ENCODE results near the gene DDR2.
"Not testable (repeated sequence)": the region's sequence is repeated elsewhere in the genome, so short reads cannot be mapped to it uniquely, and the experiment has no call there.

The DDR2 gene

GRCh38 chr1:162632217-162632666 is at the start of gene DDR2:
Gene DDR2, plus strand, starts transcription at chr1:162632464. Its CDS starts 86,600 bp downstream, at chr1:162719064.
- peak; percentile 90 for DNase-seq (ENCODE audit: low read depth, low spot score)

GRCh38 chr1:162582901-162583300 is 49.4 kb upstream of the DDR2 start:
- not testable (repeated sequence) for DNase-seq (ENCODE audit: low read depth, low spot score)

- DNase-seq (ENCODE audit: low read depth, low spot score) = not testable (repeated sequence)
Measured at GRCh38 chr1:162585101-162585500, 47.2 kb upstream of the DDR2 start.

GRCh38 chr1:162587347-162587746 is 44.9 kb upstream of the DDR2 start:
- no peak for DNase-seq (ENCODE audit: low read depth, low spot score)

GRCh38 chr1:162587761-162588260 is 44.5 kb upstream of the DDR2 start:
- no peak for DNase-seq (ENCODE audit: low read depth, low spot score)

- DNase-seq (ENCODE audit: low read depth, low spot score) = no peak
Measured at GRCh38 chr1:162590101-162590500, 42.2 kb upstream of the DDR2 start.

- no peak for DNase-seq (ENCODE audit: low read depth, low spot score)
Measured at GRCh38 chr1:162590686-162591085, 41.6 kb upstream of the DDR2 start.

GRCh38 chr1:162596514-162597170 is 35.6 kb upstream of the DDR2 start:
- no peak for DNase-seq (ENCODE audit: low read depth, low spot score)

GRCh38 chr1:162599451-162599850 is 32.8 kb upstream of the DDR2 start:
- DNase-seq (ENCODE audit: low read depth, low spot score) = no peak

GRCh38 chr1:162603117-162603516 is 29.1 kb upstream of the DDR2 start:
- DNase-seq (ENCODE audit: low read depth, low spot score) = not testable (repeated sequence)

- DNase-seq (ENCODE audit: low read depth, low spot score) = peak; percentile 72
Measured at GRCh38 chr1:162605225-162605927, 26.9 kb upstream of the DDR2 start.

- no peak for DNase-seq (ENCODE audit: low read depth, low spot score)
Measured at GRCh38 chr1:162609306-162609705, 23.0 kb upstream of the DDR2 start.

- peak; percentile 15 for DNase-seq (ENCODE audit: low read depth, low spot score)
Measured at GRCh38 chr1:162612606-162613400, 19.5 kb upstream of the DDR2 start.

- DNase-seq (ENCODE audit: low read depth, low spot score) = no peak
Measured at GRCh38 chr1:162616848-162617247, 15.4 kb upstream of the DDR2 start.

GRCh38 chr1:162617513-162617912 is 14.8 kb upstream of the DDR2 start:
- DNase-seq (ENCODE audit: low read depth, low spot score) = no peak

GRCh38 chr1:162619076-162619475 is 13.2 kb upstream of the DDR2 start:
- DNase-seq (ENCODE audit: low read depth, low spot score) = no peak

GRCh38 chr1:162621256-162621655 is 11.0 kb upstream of the DDR2 start:
- DNase-seq (ENCODE audit: low read depth, low spot score) = no peak

GRCh38 chr1:162625679-162626078 is 6.6 kb upstream of the DDR2 start:
- DNase-seq (ENCODE audit: low read depth, low spot score) = no peak

GRCh38 chr1:162626094-162626493 is 6.2 kb upstream of the DDR2 start:
- no peak for DNase-seq (ENCODE audit: low read depth, low spot score)

GRCh38 chr1:162626761-162627160 is 5.5 kb upstream of the DDR2 start:
- DNase-seq (ENCODE audit: low read depth, low spot score) = no peak

GRCh38 chr1:162627662-162628296 is 4.5 kb upstream of the DDR2 start:
- peak; percentile 11 for DNase-seq (ENCODE audit: low read depth, low spot score)

Measured in astrocyte of the hippocampus (primary cell).